Colonic mucosa (tissue), 4 donors: ENCODE results near the gene REG3A. TPM values are rescaled to one million over a fixed set of nuclear protein-coding genes. Genes with fewer than 3 reads are reported as not detected.

Source experiments
- DNase-seq: peaks from one replicate; pipeline ENCODE4 v3.0.0-alpha.2; 2020
- H3K27ac ChIP-seq: fragments of 200-600 bp; one replicate; pipeline ENCODE4 v1.8.0; 2021
- H3K27me3 ChIP-seq: fragments of 200-600 bp; one replicate; pipeline ENCODE4 v1.8.0; 2021
- H3K36me3 ChIP-seq: fragments of 200-600 bp; one replicate; pipeline ENCODE4 v1.8.0; 2021
- H3K4me1 ChIP-seq: fragments of 200-600 bp; one replicate; pipeline ENCODE4 v1.8.0; 2021; ENCODE audit warnings: mild to moderate bottlenecking
- H3K4me3 ChIP-seq: fragments of 200-600 bp; one replicate; pipeline ENCODE4 v1.8.0; 2021
- H3K9ac ChIP-seq, 2 donors: one replicate each; pipeline ENCODE4 v1.7.0; 2013; ENCODE audit warnings: control low read depth in 2 of 2, low read depth in 2 of 2, low read length in 2 of 2
- H3K9me3 ChIP-seq: fragments of 200-600 bp; one replicate; pipeline ENCODE4 v1.8.0; 2021
- CTCF ChIP-seq: fragments of 200-600 bp; IDR thresholded peaks from one replicate; pipeline ENCODE4 v1.8.0; 2022; ENCODE audit warnings: antibody characterized with exemption, mild to moderate bottlenecking
- intact Hi-C: fragments of 100-400 bp; cut with DNase I; formaldehyde crosslinking; loops from one replicate; pipeline ENCODE4 v1.14.1; 2022
- total RNA-seq, 2 donors: library from RNA; stranded (reverse); fragmentation: NEBNext Ultra II Directional in 1 of 2; extraction: Animal tissue kit (Norgen Biotek cat#: 25700) in 1 of 2; gene quantifications; one replicate each; pipeline ENCODE4 v1.2.1, GENCODE V29; 2021
- donor health status: healthy.
- donor health status: DM: no; HTN: no; CAD: no.
- donor health status: DM: no; HTN: no; CAD: no.

REG3A gene
- total RNA-seq, 2 donors from 2014 or later, result 0.32 to 0.79 TPM

- H3K9ac ChIP-seq, result no peak overlapping the region
- H3K9me3 ChIP-seq, result no peaks in the 10 kb centered on the region
- no peak overlapping the region for H3K27ac ChIP-seq
- H3K36me3 ChIP-seq, result no peaks in the 10 kb centered on the region
- H3K4me1 ChIP-seq, result no peaks in the 10 kb centered on the region
- H3K4me3 ChIP-seq, result no peak overlapping the region
- intact Hi-C loops, result no loop called here
- TF ChIP-seq CTCF, result no peak
- no peak for DNase-seq
- H3K27me3 ChIP-seq, result peaks cover under 1% of the 10 kb centered on the region
Measured at GRCh38 chr2:79114797-79115494, 44.6 kb downstream of the REG3A start.

GRCh38 chr2:79112269-79112668, 47.3 kb downstream of the REG3A start:
- Histone ChIP-seq H3K27me3 (no peaks in the 10 kb centered on the region), H3K9ac (no peak overlapping the region), H3K9me3 (no peaks in the 10 kb centered on the region), H3K4me3 (no peak overlapping the region), H3K4me1 (no peaks in the 10 kb centered on the region), H3K27ac (no peak overlapping the region), H3K36me3 (no peaks in the 10 kb centered on the region)
- no peak for TF ChIP-seq CTCF
- no peak for DNase-seq
- intact Hi-C loops, result no loop called here

Other genes starting within 250 kb of the REG3A start
- gene REG3G, start 134.1 kb downstream of the REG3A start, total RNA-seq, result 1 to 10 TPM in 1 of 2 donors, not detected in 1; 1.1 TPM
- gene REG1B, start 71.8 kb downstream of the REG3A start, total RNA-seq, result 10 to 100 TPM in 1 of 2 donors, not detected in 1; 10.2 TPM
- 10 to 100 TPM in 1 of 2 donors, 1 to 10 TPM in 1; 5.2 to 19.6 TPM for gene REG1A, start 39.3 kb downstream of the REG3A start, total RNA-seq